ENCODE results near the gene ERVV-1. TPM values are rescaled to one million over a fixed set of nuclear protein-coding genes. Genes with fewer than 3 reads are reported as not detected.

The ERVV-1 gene
- total RNA-seq, 2 experiments from 2014 or later = not detected

- Histone ChIP-seq H3K27ac (ENCODE audit: low read depth, low read length, poor library complexity, severe bottlenecking) (no peak overlapping the region), H3K9me3 (ENCODE audit: low read length) (no peaks in the 10 kb centered on the region), H3K4me1 (ENCODE audit: insufficient read depth, low read length, poor library complexity, severe bottlenecking) (peaks cover 5% of the 10 kb centered on the region), H3K9me2 (ENCODE audit: insufficient read depth, low read length) (no peaks in the 10 kb centered on the region), H3K79me2 (ENCODE audit: insufficient read depth, low read depth, low read length) (no peaks in the 10 kb centered on the region), H4K20me1 (ENCODE audit: insufficient read depth, low read length) (no peaks in the 10 kb centered on the region), H3K36me3 (ENCODE audit: insufficient read depth, low read length) (no peaks in the 10 kb centered on the region), H2AFZ (ENCODE audit: low read length) (peak overlapping the region; percentile 96), H3K4me2 (ENCODE audit: low read length) (peak overlapping the region; percentile 70), H3K4me3 (ENCODE audit: low read depth, low read length, poor library complexity, severe bottlenecking) (peak overlapping the region; percentile 60)
- POLR2A ChIA-PET = interaction anchor here (0.6 kb wide), 1 partner anchor 32 kb away, joined by 3 read pairs; no protein-coding TSS in a partner anchor
- CTCF ChIA-PET (ENCODE audit: unreplicated experiment) = no interaction called here
- intact Hi-C loops (cut with micrococcal nuclease; ENCODE audit: unreplicated experiment) = no loop called here
- TF ChIP-seq CTCF (conservative IDR thresholded peaks at IDR 0.05; ENCODE audit: low read length) (peak; percentile 60), EZH2phosphoT487 (IDR thresholded peaks at IDR 0.05; ENCODE audit: borderline replicate concordance, low read depth, low read length) (no peak)
- DNase-seq (ENCODE audit: low spot score) = peak; percentile 84
- no TSS peak for BruUV-seq (replicated peaks)
These were observed 20.2 kb upstream of the ERVV-1 start for GRCh38 chr19:52993342-52994178.

DNA sequence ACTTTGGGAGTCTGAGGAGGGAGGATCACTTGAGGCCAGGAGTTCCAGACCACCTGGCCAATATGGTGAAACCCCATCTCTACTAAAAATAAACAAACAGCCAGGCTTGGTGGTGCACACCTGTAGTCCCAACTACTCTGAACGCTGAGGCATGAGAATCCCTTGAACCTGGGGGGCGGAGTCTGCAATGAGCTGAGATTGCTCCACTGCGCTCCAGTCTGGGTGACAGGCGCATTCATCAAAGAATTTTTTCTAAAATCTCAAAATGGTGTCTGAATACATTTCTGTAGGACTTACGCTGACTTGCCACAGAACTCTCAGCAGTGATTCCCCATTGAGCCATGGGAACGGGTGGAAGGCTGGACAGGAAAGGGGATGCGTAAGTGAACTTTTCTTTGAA, 18.0 kb upstream of the ERVV-1 start:
- Histone ChIP-seq H3K36me3 (ENCODE audit: insufficient read depth, low read length) (no peaks in the 10 kb centered on the region), H3K4me1 (ENCODE audit: insufficient read depth, low read length, poor library complexity, severe bottlenecking) (peaks cover 5% of the 10 kb centered on the region), H2AFZ (ENCODE audit: low read length) (no peak overlapping the region), H4K20me1 (ENCODE audit: insufficient read depth, low read length) (no peaks in the 10 kb centered on the region), H3K4me2 (ENCODE audit: low read length) (no peak overlapping the region), H3K4me3 (ENCODE audit: low read depth, low read length, poor library complexity, severe bottlenecking) (no peak overlapping the region), H3K79me2 (ENCODE audit: insufficient read depth, low read depth, low read length) (no peaks in the 10 kb centered on the region), H3K27ac (ENCODE audit: low read depth, low read length, poor library complexity, severe bottlenecking) (no peak overlapping the region), H3K9me3 (ENCODE audit: low read length) (no peaks in the 10 kb centered on the region), H3K9me2 (ENCODE audit: insufficient read depth, low read length) (no peaks in the 10 kb centered on the region)
- no peak for DNase-seq (ENCODE audit: low spot score)
- BruUV-seq (replicated peaks) = no TSS peak
- POLR2A ChIA-PET = no interaction called here
- CTCF ChIA-PET (ENCODE audit: unreplicated experiment) = no interaction called here
- TF ChIP-seq CTCF (conservative IDR thresholded peaks at IDR 0.05; ENCODE audit: low read length) = no peak
- no peak for TF ChIP-seq EZH2phosphoT487 (IDR thresholded peaks at IDR 0.05; ENCODE audit: borderline replicate concordance, low read depth, low read length)
- intact Hi-C loops (cut with micrococcal nuclease; ENCODE audit: unreplicated experiment) = no loop called here

- no peak for DNase-seq (ENCODE audit: low spot score)
- H3K36me3 ChIP-seq (ENCODE audit: insufficient read depth, low read length) = no peaks in the 10 kb centered on the region
- no peak for TF ChIP-seq CTCF (conservative IDR thresholded peaks at IDR 0.05; ENCODE audit: low read length)
- no peak for TF ChIP-seq EZH2phosphoT487 (IDR thresholded peaks at IDR 0.05; ENCODE audit: borderline replicate concordance, low read depth, low read length)
- no peak overlapping the region for H2AFZ ChIP-seq (ENCODE audit: low read length)
- no peak overlapping the region for H3K27ac ChIP-seq (ENCODE audit: low read depth, low read length, poor library complexity, severe bottlenecking)
- H4K20me1 ChIP-seq (ENCODE audit: insufficient read depth, low read length) = no peaks in the 10 kb centered on the region
- ChIA-PET CTCF (ENCODE audit: unreplicated experiment) (no interaction called here), POLR2A (no interaction called here)
- peaks cover 5% of the 10 kb centered on the region for H3K4me1 ChIP-seq (ENCODE audit: insufficient read depth, low read length, poor library complexity, severe bottlenecking)
- no peak overlapping the region for H3K4me2 ChIP-seq (ENCODE audit: low read length)
- intact Hi-C loops (cut with micrococcal nuclease; ENCODE audit: unreplicated experiment) = no loop called here
- BruUV-seq (replicated peaks) = no TSS peak
- H3K9me3 ChIP-seq (ENCODE audit: low read length) = no peaks in the 10 kb centered on the region
- no peaks in the 10 kb centered on the region for H3K79me2 ChIP-seq (ENCODE audit: insufficient read depth, low read depth, low read length)
- H3K4me3 ChIP-seq (ENCODE audit: low read depth, low read length, poor library complexity, severe bottlenecking) = no peak overlapping the region
- no peaks in the 10 kb centered on the region for H3K9me2 ChIP-seq (ENCODE audit: insufficient read depth, low read length)
These were observed 15.7 kb upstream of the ERVV-1 start for GRCh38 chr19:52997975-52998374.
